K562 (cell line): Measurements from ENCODE around the gene CHDH. TPM values are rescaled to one million over a fixed set of nuclear protein-coding genes. Genes with fewer than 3 reads are reported as not detected.

Experiments
- BACH1 ChIP-seq: fragments of 200-800 bp; sonication (Bioruptor generic); IDR thresholded peaks from 2 replicates; pipeline ENCODE4 v1.6.1; 2016; ENCODE audit warnings: missing genetic modification characterization, missing compliant biosample characterization
- CBX8 ChIP-seq: fragments of 200-600 bp; sonication (generic); IDR thresholded peaks from 2 replicates; pipeline ENCODE4 v1.6.1; 2012; ENCODE audit warnings: borderline replicate concordance, mixed run types, low read depth, mild to moderate bottlenecking, moderate library complexity, mixed read lengths, low read length, control low read depth, inconsistent platforms; ENCODE audit not compliant: poor library complexity, severe bottlenecking; ENCODE audit errors: extremely low read depth
- KLF16 ChIP-seq: IDR thresholded peaks from 2 replicates; pipeline ENCODE4 v1.6.1; 2016; ENCODE audit warnings: antibody characterized with exemption
- MCM3 ChIP-seq: fragments of 450-650 bp; IDR thresholded peaks from 2 replicates; pipeline ENCODE4 v1.6.1; 2016
- MLX ChIP-seq, 2 experiments: fragments of 450-650 bp in 1 of 2; sonication (generic) in 1 of 2; formaldehyde crosslinking; conservative IDR thresholded peaks; 2 replicates each; pipeline versions ENCODE4 v1.4.0 to v1.8.1; 2020 to 2022; ENCODE audit warnings: mild to moderate bottlenecking in 1 of 2, missing genetic modification reagents in 1 of 2
- NRF1 ChIP-seq, 2 experiments: fragments of 450-650 bp; IDR thresholded peaks in 1 of 2; conservative IDR thresholded peaks in 1 of 2; 2 replicates each; pipeline ENCODE4 v1.6.1; 2014; ENCODE audit warnings: mild to moderate bottlenecking in 2 of 2
- SNIP1 ChIP-seq: fragments of 450-650 bp; IDR thresholded peaks from 2 replicates; pipeline ENCODE4 v1.7.1; 2017; ENCODE audit warnings: low read depth, mild to moderate bottlenecking
- TCF15 ChIP-seq: fragments of 250-450 bp; sonication (Bioruptor Pico); IDR thresholded peaks from 2 replicates; pipeline ENCODE4 v1.8.0; 2022; ENCODE audit warnings: moderate library complexity, mild to moderate bottlenecking, inconsistent platforms
- ZNF175 ChIP-seq: fragments of 200-800 bp; sonication (Bioruptor generic); IDR thresholded peaks from 2 replicates; pipeline ENCODE4 v1.6.1; 2016; ENCODE audit warnings: low read depth, mild to moderate bottlenecking, missing genetic modification characterization, missing compliant biosample characterization
- ZNF277 ChIP-seq: fragments of 250-450 bp; sonication (Bioruptor Pico); IDR thresholded peaks from 2 replicates; pipeline ENCODE4 v1.8.0; 2022; ENCODE audit warnings: inconsistent platforms, mild to moderate bottlenecking, moderate library complexity, borderline replicate concordance
- ZNF583 ChIP-seq: fragments of 250-450 bp; sonication (Bioruptor Pico); IDR thresholded peaks from 2 replicates; pipeline ENCODE4 v1.4.0; 2020
- ZNF592 ChIP-seq: fragments of 450-650 bp; IDR thresholded peaks from 2 replicates; pipeline ENCODE4 v1.6.1; 2017; ENCODE audit warnings: antibody characterized with exemption, mild to moderate bottlenecking
- polyA plus RNA-seq, 8 experiments: library from polyadenylated mRNA; depleted of rRNA in 4 of 8; stranded (reverse) in 5 of 8; unstranded in 3 of 8; fragments of >200 nt; fragmentation: Nextera tagmentation in 2 of 8; fragmentation: Illumina TruSeq in 1 of 8; extraction: Ambion mirVana in 2 of 8; extraction: Trizol in 1 of 8; gene quantifications; 2 replicates each; pipeline versions ENCODE4 v1.2.1 to v1.2.3, GENCODE V29; 2011 to 2014; ENCODE audit warnings: inconsistent platforms in 1 of 8, missing spikeins in 1 of 8
- total RNA-seq, 7 experiments: library from RNA; depleted of rRNA in 6 of 7; stranded (reverse); fragments of >200 nt in 6 of 7; fragmentation: Illumina TruSeq in 2 of 7; extraction: Trizol in 2 of 7; gene quantifications; 2 replicates each; pipeline versions ENCODE4 v1.2.1 to v1.2.3, GENCODE V29; 2011 to 2021; ENCODE audit warnings: low replicate concordance in 1 of 7

The CHDH gene
- total and polyA plus RNA-seq, 9 of the 15 experiments (the other 6 are each of a cell fraction or from before 2014, with no cell fraction given), result 0.06 to 1.9 (median 0.46) TPM

- no peak for TF ChIP-seq ZNF592
- no peak for TF ChIP-seq MCM3
- TF ChIP-seq NRF1 (conservative IDR thresholded peaks at IDR 0.05 in 1 of 2, IDR thresholded peaks at IDR 0.05 in 1 of 2), result no peak
- TF ChIP-seq MLX (CRISPR knock-in tag; conservative IDR thresholded peaks at IDR 0.05), result no peak
- no peak for TF ChIP-seq ZNF277 (CRISPR knock-in tag)
- TF ChIP-seq ZNF175, result no peak
- no peak for TF ChIP-seq BACH1 (tag)
- no peak for TF ChIP-seq KLF16
- TF ChIP-seq TCF15 (CRISPR knock-in tag), result no peak
- TF ChIP-seq CBX8, result no peak
- TF ChIP-seq SNIP1, result no peak
- TF ChIP-seq ZNF583 (CRISPR knock-in tag), result no peak
Measured at GRCh38 chr3:53775018-53775417, 71.2 kb downstream of the CHDH start (continued).
